ENCODE measurements around the gene ST7. TPM values are rescaled to one million over a fixed set of nuclear protein-coding genes. Genes with fewer than 3 reads are reported as not detected.

ST7 gene
- total and polyA plus RNA-seq, 7 donors = 6.0 to 12.5 (median 7.3) TPM

- peak in 3 of 4 donors; percentile 51 to 63 (median 56) for ATAC-seq
- peak overlapping the region; percentile 69 for H3K27ac ChIP-seq
- intact Hi-C loops (cut with DNase I) = loop anchor here in 1 of 2 donors (5.0 kb wide), 1 partner anchor 33 kb away; no protein-coding TSS in a partner anchor
- TF ChIP-seq CTCF (IDR thresholded peaks at IDR 0.05) = no peak
- no peak for DNase-seq
- H3K9me3 ChIP-seq = no peaks in the 10 kb centered on the region
- H3K36me3 ChIP-seq (ENCODE audit: insufficient read depth in 1 of 2, low read depth in 1 of 2) = no peaks in the 10 kb centered on the region
- H3K4me3 ChIP-seq = peak overlapping the region; percentile 34
- H3K4me1 ChIP-seq = peaks cover 47% of the 10 kb centered on the region
- H3K27me3 ChIP-seq (ENCODE audit: insufficient read depth in 3 of 3, low read length in 2 of 3) = no peaks in the 10 kb centered on the region
- 10 to 35% (median 13%) methylated on average over 5 of the region's 5 CpGs for WGBS, 3 donors
Observed at GRCh38 chr7:117110480-117111315, 157.4 kb downstream of the ST7 start.

- no peaks in the 10 kb centered on the region for H3K27me3 ChIP-seq (ENCODE audit: insufficient read depth in 3 of 3, low read length in 2 of 3)
- no peaks in the 10 kb centered on the region for H3K36me3 ChIP-seq (ENCODE audit: insufficient read depth in 1 of 2, low read depth in 1 of 2)
- peak overlapping the region; percentile 34 for H3K4me3 ChIP-seq
- TF ChIP-seq CTCF (IDR thresholded peaks at IDR 0.05) = no peak
- 35 to 41% (median 38%) methylated on average over 1 of the region's 1 CpG for WGBS, 3 donors
- DNase-seq (no peak), ATAC-seq (peak; percentile 68 to 70 (median 69))
- peaks cover 54% of the 10 kb centered on the region for H3K4me1 ChIP-seq
- intact Hi-C loops (cut with DNase I) = loop anchor here in 1 of 2 donors (5.0 kb wide), 1 partner anchor 34 kb away; no protein-coding TSS in a partner anchor
- H3K9me3 ChIP-seq = no peaks in the 10 kb centered on the region
- H3K27ac ChIP-seq = peak overlapping the region; percentile 69
Observed at GRCh38 chr7:117111535-117111934, 158.2 kb downstream of the ST7 start.

- Histone ChIP-seq H3K36me3 (ENCODE audit: insufficient read depth in 1 of 2, low read depth in 1 of 2) (no peaks in the 10 kb centered on the region), H3K9me3 (no peaks in the 10 kb centered on the region), H3K4me1 (peaks cover 54% of the 10 kb centered on the region), H3K27me3 (ENCODE audit: insufficient read depth in 3 of 3, low read length in 2 of 3) (no peaks in the 10 kb centered on the region), H3K27ac (no peak overlapping the region), H3K4me3 (no peak overlapping the region)
- no peak for TF ChIP-seq CTCF (IDR thresholded peaks at IDR 0.05)
- DNase-seq (no peak), ATAC-seq (no peak)
- intact Hi-C loops (cut with DNase I) = loop anchor here in 1 of 2 donors (5.0 kb wide), 1 partner anchor 35 kb away; no protein-coding TSS in a partner anchor
- 75 to 83% (median 81%) methylated on average over 4 of the region's 4 CpGs for WGBS, 3 donors
Observed at GRCh38 chr7:117112640-117113039, 159.3 kb downstream of the ST7 start.

- Histone ChIP-seq H3K27me3 (ENCODE audit: insufficient read depth in 3 of 3, low read length in 2 of 3) (no peaks in the 10 kb centered on the region), H3K4me3 (peak overlapping the region; percentile 29), H3K9me3 (no peaks in the 10 kb centered on the region), H3K4me1 (peaks cover 54% of the 10 kb centered on the region), H3K27ac (peak overlapping the region; percentile 75), H3K36me3 (ENCODE audit: insufficient read depth in 1 of 2, low read depth in 1 of 2) (no peaks in the 10 kb centered on the region)
- no peak for DNase-seq
- WGBS, 3 donors = 33 to 44% (median 38%) methylated on average over 4 of the region's 4 CpGs
- ATAC-seq = peak in 3 of 4 donors; percentile 35 to 74 (median 53)
- TF ChIP-seq CTCF (IDR thresholded peaks at IDR 0.05) = no peak
- intact Hi-C loops (cut with DNase I) = loop anchor here in 1 of 2 donors (5.0 kb wide), 1 partner anchor 37 kb away; no protein-coding TSS in a partner anchor
Observed at GRCh38 chr7:117113871-117114270, 160.6 kb downstream of the ST7 start.
